ENCODE results near the gene UGT1A4.

The UGT1A4 gene

GRCh38 chr2:233811087-233811486 lies 92.6 kb downstream of the UGT1A4 start:
- Mint-ChIP-seq H3K4me3 (no peak overlapping the region), H3K27ac (no peak overlapping the region), H3K27me3 (ENCODE audit: low read depth, poor library complexity) (peaks cover 30% of the 10 kb centered on the region), H3K9me3 (no peaks in the 10 kb centered on the region), H3K4me1 (peaks cover 7% of the 10 kb centered on the region), H3K36me3 (ENCODE audit: low read depth) (no peaks in the 10 kb centered on the region)
- no peak for TF ChIP-seq CTCF (IDR thresholded peaks at IDR 0.05)
- DNase-seq: no peak

GRCh38 chr2:233811732-233812131 lies 93.2 kb downstream of the UGT1A4 start:
- no peak for DNase-seq
- Mint-ChIP-seq H3K27me3 (ENCODE audit: low read depth, poor library complexity) (peaks cover 26% of the 10 kb centered on the region), H3K4me1 (peaks cover 13% of the 10 kb centered on the region), H3K4me3 (no peak overlapping the region), H3K9me3 (no peaks in the 10 kb centered on the region), H3K27ac (no peak overlapping the region), H3K36me3 (ENCODE audit: low read depth) (no peaks in the 10 kb centered on the region)
- no peak for TF ChIP-seq CTCF (IDR thresholded peaks at IDR 0.05)

- TF ChIP-seq CTCF (IDR thresholded peaks at IDR 0.05): no peak
- Mint-ChIP-seq H3K27me3 (ENCODE audit: low read depth, poor library complexity) (peaks cover 26% of the 10 kb centered on the region), H3K36me3 (ENCODE audit: low read depth) (no peaks in the 10 kb centered on the region), H3K27ac (peak overlapping the region; percentile 71), H3K4me3 (no peak overlapping the region), H3K4me1 (peaks cover 25% of the 10 kb centered on the region), H3K9me3 (no peaks in the 10 kb centered on the region)
- no peak for DNase-seq
Measured at GRCh38 chr2:233813236-233814055, 94.9 kb downstream of the UGT1A4 start.

- no peak for DNase-seq
Measured at GRCh38 chr2:233814056-233814835, 95.7 kb downstream of the UGT1A4 start.

GRCh38 chr2:233815861-233816260 lies 97.3 kb downstream of the UGT1A4 start:
- DNase-seq: no peak
- Mint-ChIP-seq H3K27me3 (ENCODE audit: low read depth, poor library complexity) (peaks cover 22% of the 10 kb centered on the region), H3K9me3 (no peaks in the 10 kb centered on the region), H3K4me1 (peaks cover 25% of the 10 kb centered on the region), H3K4me3 (no peak overlapping the region), H3K27ac (no peak overlapping the region), H3K36me3 (ENCODE audit: low read depth) (no peaks in the 10 kb centered on the region)
- TF ChIP-seq CTCF (IDR thresholded peaks at IDR 0.05): no peak

More at GRCh38 chr2:233814056-233814835, 95.7 kb downstream of the UGT1A4 start:
- peaks cover 25% of the 10 kb centered on the region for H3K4me1 Mint-ChIP-seq
- no peaks in the 10 kb centered on the region for H3K9me3 Mint-ChIP-seq
- H3K27me3 Mint-ChIP-seq (ENCODE audit: low read depth, poor library complexity): peaks cover 23% of the 10 kb centered on the region
- no peak for TF ChIP-seq CTCF (IDR thresholded peaks at IDR 0.05)
- H3K36me3 Mint-ChIP-seq (ENCODE audit: low read depth): no peaks in the 10 kb centered on the region
- H3K4me3 Mint-ChIP-seq: no peak overlapping the region
- no peak overlapping the region for H3K27ac Mint-ChIP-seq

Data from nephron progenitor cell (in vitro differentiated cells).